ENCODE measurements around the gene ASB15.

Gene ASB15

GRCh38 chr7:123665896-123666295, 64.3 kb downstream of the ASB15 start:
- no peak for DNase-seq

GRCh38 chr7:123666492-123666891, 64.9 kb downstream of the ASB15 start:
- no peak for DNase-seq

DNA sequence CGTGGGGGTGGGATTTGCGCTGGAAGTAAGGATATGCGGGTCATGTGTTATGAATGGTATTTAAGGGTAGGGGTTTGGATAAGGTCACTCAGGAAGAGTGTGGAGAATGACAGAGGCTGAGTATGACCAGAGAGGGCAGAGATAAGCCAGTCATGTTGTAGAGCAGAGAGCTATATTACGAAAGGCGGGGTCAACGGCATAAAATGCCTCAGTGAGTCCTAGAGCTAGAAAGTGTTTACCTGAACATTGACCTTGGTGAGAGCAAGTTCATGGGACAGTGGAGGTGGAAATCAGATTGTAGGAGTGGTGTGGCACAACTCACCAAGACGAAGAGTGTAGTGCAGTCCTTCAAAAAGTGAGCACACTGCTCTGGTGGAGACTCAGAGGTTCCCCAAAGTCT, 67.9 kb downstream of the ASB15 start:
- no peak for DNase-seq

- DNase-seq = no peak
These were observed 71.6 kb downstream of the ASB15 start for GRCh38 chr7:123673137-123673732.

- no peak for DNase-seq
These were observed 72.3 kb downstream of the ASB15 start for GRCh38 chr7:123673752-123674398.

DNA sequence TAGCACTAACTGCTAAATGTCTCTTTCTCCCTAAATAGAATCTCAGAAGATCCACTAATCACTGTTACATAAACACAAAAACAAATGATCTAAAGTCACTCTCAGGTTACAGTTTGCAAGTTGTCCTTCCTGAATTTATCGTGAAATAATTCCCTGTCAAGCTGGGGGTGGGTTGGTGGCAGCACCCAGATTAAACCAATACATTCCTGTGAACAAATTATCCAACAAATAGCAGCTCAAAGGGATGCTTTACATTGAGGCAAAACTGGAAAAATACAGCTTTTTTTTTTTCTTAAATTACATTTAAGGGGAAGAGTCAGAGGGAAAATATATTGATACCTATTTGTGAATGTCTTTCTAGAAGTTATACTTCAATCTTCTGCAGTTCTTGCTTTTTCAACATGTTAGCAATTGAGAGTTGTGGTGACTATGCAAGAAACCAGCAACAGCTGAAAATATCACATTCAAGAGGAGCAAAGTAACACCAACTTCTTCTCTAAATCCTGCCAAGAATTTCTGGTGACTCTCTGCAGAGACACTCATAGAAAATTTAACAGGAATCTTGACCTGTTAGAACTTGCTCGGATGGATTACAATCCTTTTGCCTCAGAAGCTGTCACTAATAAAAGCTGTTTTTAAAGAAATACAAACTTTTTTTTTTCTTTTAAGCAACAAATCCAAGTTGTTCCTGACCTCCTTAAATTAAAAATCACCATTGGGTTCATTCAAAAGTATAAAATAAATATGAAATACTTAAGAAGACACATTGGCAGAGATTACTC, 73.0 kb downstream of the ASB15 start:
- no peak for DNase-seq

DNA sequence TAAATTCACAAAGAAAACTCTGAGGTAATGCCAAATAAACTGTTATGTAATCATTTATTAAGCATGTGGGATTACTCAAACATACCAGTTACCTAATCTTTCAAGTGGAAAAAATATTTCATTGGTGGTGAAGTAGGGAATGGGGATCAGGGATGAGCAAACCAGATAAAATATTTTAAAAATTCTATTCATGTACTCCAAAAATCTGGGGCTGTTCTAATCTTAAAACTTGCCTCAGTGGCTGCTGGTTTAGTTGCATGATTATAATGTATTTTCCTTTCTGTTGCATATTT, 73.5 kb downstream of the ASB15 start:
- DNase-seq = peak in 1 of 4 experiments; percentile 4

- DNase-seq = no peak
These were observed 75.6 kb downstream of the ASB15 start for GRCh38 chr7:123677061-123677715.

GRCh38 chr7:123679614-123680013, 78.0 kb downstream of the ASB15 start:
- no peak for DNase-seq

- no peak for DNase-seq
These were observed 79.0 kb downstream of the ASB15 start for GRCh38 chr7:123680580-123680979.

GRCh38 chr7:123681561-123681960, 79.9 kb downstream of the ASB15 start:
- no peak for DNase-seq

- peak; percentile 36 to 70 (median 62) for DNase-seq
These were observed 81.1 kb downstream of the ASB15 start for GRCh38 chr7:123682690-123683089.

GRCh38 chr7:123687161-123687560, 85.5 kb downstream of the ASB15 start:
- no peak for DNase-seq

- no peak for DNase-seq
These were observed 86.1 kb downstream of the ASB15 start for GRCh38 chr7:123687727-123688126.

Data from suppressor macrophage (primary cell).